Activated CD4-positive, alpha-beta T cell treated with anti-CD3 and anti-CD28 coated beads, Interleukin-2, Interleukin-4, amounts not matched to agents 100 ng/mL and 50 ng/mL, durations not matched to agents 16 hours and 8 hours (primary cell): Measurements from ENCODE around the gene MCCD1.

Experiments
- DNase-seq: peaks from one replicate; pipeline ENCODE4 v3.0.0-alpha.2; 2020; ENCODE audit warnings: low spot score

Gene MCCD1

GRCh38 chr6:31543639-31544038 lies 14.9 kb downstream of the MCCD1 start:
- DNase-seq, result no peak

DNA sequence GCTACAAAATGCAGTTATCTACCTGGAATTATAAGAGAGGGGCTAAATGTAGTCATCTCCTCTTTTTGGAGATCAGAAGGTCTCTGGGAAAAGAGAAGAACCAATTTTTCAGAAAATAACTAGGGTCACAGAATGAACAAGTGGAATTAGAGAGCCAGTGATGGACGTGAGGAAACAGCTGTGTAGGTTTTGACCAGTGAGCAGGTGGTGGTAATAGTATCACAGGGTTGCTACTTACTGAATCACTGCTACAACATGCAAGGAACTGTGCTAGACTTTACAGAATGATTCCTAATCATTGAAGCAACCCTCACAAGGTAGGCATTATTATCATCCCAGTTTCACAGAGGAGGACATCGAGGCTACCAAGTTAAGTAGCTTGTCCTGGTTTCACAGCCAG lies 15.9 kb downstream of the MCCD1 start:
- DNase-seq, result no peak

GRCh38 chr6:31545291-31545690 lies 16.5 kb downstream of the MCCD1 start:
- no peak for DNase-seq

GRCh38 chr6:31546339-31546957 lies 17.7 kb downstream of the MCCD1 start, which contains the start of gene ATP6V1G2:
Gene ATP6V1G2 (minus strand): TSS chr6:31546608. CDS start chr6:31546559, 49 bp downstream.
- peak; percentile 94 for DNase-seq

GRCh38 chr6:31546958-31547726 lies 18.4 kb downstream of the MCCD1 start, which contains the start of gene NFKBIL1:
Gene NFKBIL1 (plus strand): TSS chr6:31547608. CDS start chr6:31547695, 87 bp downstream.
- peak; percentile 97 for DNase-seq

GRCh38 chr6:31547727-31548543 lies 19.2 kb downstream of the MCCD1 start:
- DNase-seq, result no peak

GRCh38 chr6:31548544-31548873 lies 19.7 kb downstream of the MCCD1 start:
- no peak for DNase-seq

GRCh38 chr6:31551371-31551770 lies 22.6 kb downstream of the MCCD1 start:
- peak; percentile 74 for DNase-seq

- no peak for DNase-seq
Measured at GRCh38 chr6:31556307-31556706, 27.5 kb downstream of the MCCD1 start.

- no peak for DNase-seq
Measured at GRCh38 chr6:31557443-31558317, 28.9 kb downstream of the MCCD1 start.

- DNase-seq, result no peak
Measured at GRCh38 chr6:31558318-31558625, 29.5 kb downstream of the MCCD1 start.

DNA sequence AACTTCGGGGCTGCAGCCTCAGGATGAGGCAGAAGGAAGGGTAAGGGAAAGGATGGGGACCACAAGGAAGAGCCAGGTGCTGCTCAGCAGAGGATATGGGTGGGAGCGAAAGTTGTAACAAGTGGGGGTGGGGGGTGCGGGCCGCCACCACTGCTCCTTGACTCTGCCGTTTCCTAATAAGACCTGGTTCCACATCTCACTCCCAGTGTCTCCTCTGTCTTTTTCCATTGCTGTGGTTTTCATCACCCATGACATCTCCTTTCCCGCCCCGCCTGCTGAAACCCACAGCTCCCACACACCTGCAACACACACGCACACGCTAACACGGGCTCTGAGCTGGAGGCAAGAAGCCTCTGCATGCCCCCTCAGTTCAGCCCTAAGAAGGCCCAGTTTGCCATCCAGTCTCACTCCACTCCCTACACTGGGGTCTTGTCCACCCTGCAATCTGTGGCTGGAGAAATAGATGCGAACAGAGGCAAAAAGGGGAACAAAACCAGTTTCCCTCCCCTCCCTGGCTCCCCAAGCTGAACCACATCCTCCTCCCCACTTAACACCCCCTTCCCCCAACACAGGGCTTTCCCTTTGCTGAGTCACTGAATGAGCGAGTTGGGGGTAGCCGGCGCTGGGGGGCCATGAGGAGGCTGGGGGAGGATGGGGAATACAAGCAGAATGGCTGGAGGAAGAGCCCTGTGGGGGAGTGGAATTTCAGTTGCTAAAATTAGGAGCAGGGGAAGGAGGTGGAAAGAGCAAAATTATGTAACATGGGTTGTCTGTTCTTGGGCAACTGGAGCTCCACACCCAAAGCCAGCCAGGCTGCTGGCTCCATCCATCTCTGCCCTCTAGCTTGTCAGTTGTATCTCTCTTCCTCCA lies 30.1 kb downstream of the MCCD1 start:
- DNase-seq, result peak; percentile 72

- no peak for DNase-seq
Measured at GRCh38 chr6:31559606-31559957, 30.8 kb downstream of the MCCD1 start.

DNA sequence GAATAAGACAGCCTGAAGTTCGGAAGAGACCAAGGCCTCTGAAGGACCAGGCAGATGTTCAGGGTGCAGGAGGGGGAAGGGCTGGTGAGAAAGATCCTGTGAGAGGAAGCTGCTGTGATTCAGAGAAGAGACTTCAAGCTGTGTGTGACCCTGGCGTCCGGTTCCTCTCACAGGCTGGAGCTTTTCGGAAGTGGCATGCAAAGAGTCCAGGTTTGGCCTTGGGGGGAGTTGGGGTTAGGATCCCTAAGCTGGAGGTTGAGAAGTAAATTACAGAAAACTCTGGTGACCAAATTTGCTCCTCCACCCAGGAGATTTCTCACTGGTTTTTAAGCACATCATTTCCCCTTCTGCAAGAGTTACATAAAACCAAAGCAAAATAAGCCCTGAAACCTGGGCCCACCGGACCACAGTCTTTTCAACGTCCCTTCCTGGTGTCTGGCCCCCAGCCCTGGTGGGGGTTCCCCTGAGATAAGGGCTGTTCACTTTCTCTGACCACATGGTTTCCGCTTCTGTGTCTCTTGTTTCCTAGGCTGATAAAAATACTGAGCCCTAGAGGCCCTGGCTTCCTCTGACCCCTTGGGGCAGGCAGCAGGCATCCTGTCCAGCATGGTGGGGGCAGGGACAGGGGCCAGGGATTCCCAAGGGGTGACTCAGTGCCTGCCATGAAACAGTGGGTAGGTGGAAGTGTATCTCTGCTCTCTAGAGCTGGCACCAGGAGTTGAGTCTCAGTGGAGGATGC lies 31.4 kb downstream of the MCCD1 start:
- DNase-seq, result peak; percentile 83

DNA sequence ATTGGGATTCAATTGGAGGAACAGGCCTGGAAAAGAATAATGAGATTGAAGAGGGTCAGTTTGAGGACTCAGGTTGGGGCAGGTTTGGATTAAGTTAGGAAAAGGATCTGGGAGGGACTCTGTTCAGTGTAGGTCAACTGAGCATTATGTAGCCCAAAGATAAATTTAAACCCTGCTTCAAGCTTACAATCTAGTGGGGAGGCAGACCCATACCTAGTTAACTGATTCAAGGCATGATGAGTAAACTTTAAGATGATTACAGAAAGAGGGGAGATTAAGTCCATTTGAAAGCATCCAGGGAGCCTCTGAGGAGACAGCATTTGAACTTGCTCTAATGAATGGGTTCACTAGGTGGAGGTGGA lies 31.9 kb downstream of the MCCD1 start:
- DNase-seq, result no peak

GRCh38 chr6:31567531-31568370 lies 39.0 kb downstream of the MCCD1 start:
- DNase-seq, result no peak

GRCh38 chr6:31568537-31568961 lies 39.8 kb downstream of the MCCD1 start:
- peak; percentile 95 for DNase-seq

- no peak for DNase-seq
Measured at GRCh38 chr6:31569861-31570536, 41.2 kb downstream of the MCCD1 start.
